BE2C (cell line): ENCODE data around the gene ARMC9.
"Not testable (repeated sequence)": the region's sequence is repeated elsewhere in the genome, so short reads cannot be mapped to it uniquely, and the experiment has no call there.

ENCODE experiments used
- DNase-seq: peaks from one replicate; pipeline ENCODE4 v3.0.0-alpha.2; 2020
- H3K27me3 ChIP-seq: fragments of 250-450 bp; sonication (Bioruptor Pico); 2 replicates; pipeline ENCODE4 v1.5.1; 2020; ENCODE audit warnings: mild to moderate bottlenecking
- H3K36me3 ChIP-seq: fragments of 250-450 bp; sonication (Bioruptor Pico); 2 replicates; pipeline ENCODE4 v1.5.1; 2020; ENCODE audit warnings: mild to moderate bottlenecking
- H3K4me1 ChIP-seq: fragments of 250-450 bp; sonication (Bioruptor Pico); 2 replicates; pipeline ENCODE4 v1.5.1; 2020
- H3K4me3 ChIP-seq: 2 replicates; pipeline ENCODE4 v1.5.1; 2011; ENCODE audit warnings: low read depth, low read length
- H3K9me3 ChIP-seq: fragments of 250-450 bp; sonication (Bioruptor Pico); 2 replicates; pipeline ENCODE4 v1.5.1; 2020
- CTCF ChIP-seq: IDR thresholded peaks from 2 replicates; pipeline ENCODE4 v1.5.1; 2012; ENCODE audit warnings: mild to moderate bottlenecking, low read depth, low read length

ARMC9 gene

GRCh38 chr2:231374771-231375170, 176.3 kb downstream of the ARMC9 start:
- DNase-seq: no peak
- Histone ChIP-seq H3K36me3 (no peaks in the 10 kb centered on the region), H3K4me3 (no peak overlapping the region), H3K9me3 (no peaks in the 10 kb centered on the region), H3K4me1 (peaks cover 45% of the 10 kb centered on the region), H3K27me3 (no peaks in the 10 kb centered on the region)
- no peak for TF ChIP-seq CTCF

GRCh38 chr2:231375994-231376615, 177.7 kb downstream of the ARMC9 start:
- not testable (repeated sequence) for H3K4me3 ChIP-seq, DNase-seq, H3K9me3 ChIP-seq, H3K36me3 ChIP-seq, H3K27me3 ChIP-seq
- peaks cover 32% of the 10 kb centered on the region for H3K4me1 ChIP-seq

GRCh38 chr2:231376857-231377256, 178.4 kb downstream of the ARMC9 start:
- Histone ChIP-seq H3K4me3 (no peak overlapping the region), H3K36me3 (no peaks in the 10 kb centered on the region), H3K4me1 (peaks cover 27% of the 10 kb centered on the region), H3K27me3 (no peaks in the 10 kb centered on the region), H3K9me3 (no peaks in the 10 kb centered on the region)
- no peak for DNase-seq
- TF ChIP-seq CTCF: no peak

DNA sequence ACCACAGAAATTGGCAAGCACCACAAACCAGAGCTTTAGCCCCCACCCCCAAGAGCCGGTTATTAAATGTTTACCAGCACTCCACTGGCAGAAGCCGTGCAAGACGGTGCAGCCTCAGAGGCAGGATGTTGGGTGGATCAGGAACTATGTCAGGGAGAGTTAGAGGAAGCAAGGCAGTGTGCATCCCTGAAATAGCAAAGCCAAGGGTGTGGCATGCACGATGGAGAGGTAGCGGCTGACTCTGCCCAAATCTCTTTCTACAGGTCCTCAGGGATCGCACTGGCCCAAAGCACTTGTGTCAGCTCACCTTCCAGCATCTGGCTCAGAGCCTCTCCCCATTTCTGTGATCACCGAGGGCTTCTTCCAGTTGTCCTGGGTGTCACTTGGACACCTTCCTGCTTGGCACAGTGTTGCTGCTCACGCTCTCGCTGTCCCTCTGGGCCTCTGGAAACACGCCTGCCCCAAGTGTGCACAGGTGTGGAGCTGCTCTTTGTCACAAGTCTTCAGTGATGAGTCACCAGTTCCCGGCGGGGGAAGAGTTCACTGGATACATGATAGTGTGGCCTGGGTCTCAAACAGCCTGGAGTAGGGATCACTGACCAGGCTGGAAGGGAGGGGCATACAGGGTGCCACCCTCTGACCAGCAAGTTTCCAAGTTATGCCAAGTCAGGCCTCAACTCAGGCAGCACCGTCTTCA, 179.7 kb downstream of the ARMC9 start:
- DNase-seq: no peak
- Histone ChIP-seq H3K36me3 (no peaks in the 10 kb centered on the region), H3K4me3 (no peak overlapping the region), H3K4me1 (peaks cover 27% of the 10 kb centered on the region), H3K27me3 (no peaks in the 10 kb centered on the region), H3K9me3 (no peaks in the 10 kb centered on the region)
- TF ChIP-seq CTCF: no peak

DNA sequence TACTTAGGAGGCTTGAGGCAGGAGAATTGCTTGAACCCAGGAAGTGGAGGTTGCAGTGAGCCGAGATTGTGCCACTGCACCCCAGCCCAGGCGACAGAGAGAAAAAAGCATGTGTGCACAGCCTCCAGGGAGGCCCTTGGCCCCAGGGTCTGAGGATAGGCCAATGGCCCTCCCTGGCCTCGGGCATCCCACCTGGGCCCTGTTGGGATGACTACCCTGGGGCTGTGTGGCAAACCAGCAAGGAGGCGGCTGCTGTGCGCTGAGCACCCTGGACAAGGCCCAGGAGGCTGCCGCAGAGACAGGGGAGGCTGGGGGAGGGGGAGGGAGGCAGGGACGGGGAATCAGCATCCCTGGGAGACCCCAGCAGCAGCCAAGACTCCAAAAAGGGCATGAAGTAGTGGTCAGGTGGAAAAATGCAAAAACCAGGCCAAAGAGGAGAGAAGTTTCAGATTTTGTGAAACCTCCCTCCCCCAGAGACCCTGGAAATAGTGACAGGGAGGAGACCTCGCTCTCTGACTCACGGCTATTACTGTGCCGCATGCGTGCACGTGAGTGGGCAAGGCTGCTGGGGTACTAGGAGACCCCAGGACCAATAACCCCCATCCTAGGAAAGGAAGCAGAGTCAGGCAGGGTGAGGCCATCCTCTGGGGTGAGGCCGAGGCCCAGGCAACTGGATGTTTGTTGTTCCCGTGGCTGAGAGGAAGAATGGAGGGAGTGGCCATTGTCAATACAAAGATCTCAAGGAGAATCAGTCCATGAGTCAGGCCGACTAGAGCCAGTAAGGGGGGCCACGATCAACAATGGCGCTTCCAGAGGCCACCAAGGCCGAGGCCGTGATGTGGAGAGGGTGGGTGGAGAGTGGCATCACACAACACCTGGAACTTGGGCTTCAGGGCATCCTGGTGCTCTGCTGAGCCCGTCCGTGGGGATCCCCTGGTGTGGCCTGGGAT, 181.1 kb downstream of the ARMC9 start:
- Histone ChIP-seq H3K4me1 (peaks cover 27% of the 10 kb centered on the region), H3K36me3 (no peaks in the 10 kb centered on the region), H3K4me3 (no peak overlapping the region), H3K27me3 (no peaks in the 10 kb centered on the region), H3K9me3 (no peaks in the 10 kb centered on the region)
- no peak for DNase-seq
- TF ChIP-seq CTCF: no peak

- no peak for TF ChIP-seq CTCF
- no peaks in the 10 kb centered on the region for H3K27me3 ChIP-seq
- H3K9me3 ChIP-seq: no peaks in the 10 kb centered on the region
- no peak for DNase-seq
- H3K4me3 ChIP-seq: no peak overlapping the region
- no peaks in the 10 kb centered on the region for H3K36me3 ChIP-seq
- peaks cover 21% of the 10 kb centered on the region for H3K4me1 ChIP-seq
Observed at GRCh38 chr2:231380307-231380706, 181.9 kb downstream of the ARMC9 start.
